HTERT RPE-1 (cell line): ENCODE results near the gene IFT122.
"Not testable (repeated sequence)": the region's sequence is repeated elsewhere in the genome, so short reads cannot be mapped to it uniquely, and the experiment has no call there.

Experiments
- in situ Hi-C: fragments of 300-500 bp; cut with MboI; formaldehyde crosslinking; loops from 4 replicates; pipeline ENCODE4 v1.14.3; 2020; ENCODE audit warnings: low sequenced_read_pairs

Gene IFT122, protein sequence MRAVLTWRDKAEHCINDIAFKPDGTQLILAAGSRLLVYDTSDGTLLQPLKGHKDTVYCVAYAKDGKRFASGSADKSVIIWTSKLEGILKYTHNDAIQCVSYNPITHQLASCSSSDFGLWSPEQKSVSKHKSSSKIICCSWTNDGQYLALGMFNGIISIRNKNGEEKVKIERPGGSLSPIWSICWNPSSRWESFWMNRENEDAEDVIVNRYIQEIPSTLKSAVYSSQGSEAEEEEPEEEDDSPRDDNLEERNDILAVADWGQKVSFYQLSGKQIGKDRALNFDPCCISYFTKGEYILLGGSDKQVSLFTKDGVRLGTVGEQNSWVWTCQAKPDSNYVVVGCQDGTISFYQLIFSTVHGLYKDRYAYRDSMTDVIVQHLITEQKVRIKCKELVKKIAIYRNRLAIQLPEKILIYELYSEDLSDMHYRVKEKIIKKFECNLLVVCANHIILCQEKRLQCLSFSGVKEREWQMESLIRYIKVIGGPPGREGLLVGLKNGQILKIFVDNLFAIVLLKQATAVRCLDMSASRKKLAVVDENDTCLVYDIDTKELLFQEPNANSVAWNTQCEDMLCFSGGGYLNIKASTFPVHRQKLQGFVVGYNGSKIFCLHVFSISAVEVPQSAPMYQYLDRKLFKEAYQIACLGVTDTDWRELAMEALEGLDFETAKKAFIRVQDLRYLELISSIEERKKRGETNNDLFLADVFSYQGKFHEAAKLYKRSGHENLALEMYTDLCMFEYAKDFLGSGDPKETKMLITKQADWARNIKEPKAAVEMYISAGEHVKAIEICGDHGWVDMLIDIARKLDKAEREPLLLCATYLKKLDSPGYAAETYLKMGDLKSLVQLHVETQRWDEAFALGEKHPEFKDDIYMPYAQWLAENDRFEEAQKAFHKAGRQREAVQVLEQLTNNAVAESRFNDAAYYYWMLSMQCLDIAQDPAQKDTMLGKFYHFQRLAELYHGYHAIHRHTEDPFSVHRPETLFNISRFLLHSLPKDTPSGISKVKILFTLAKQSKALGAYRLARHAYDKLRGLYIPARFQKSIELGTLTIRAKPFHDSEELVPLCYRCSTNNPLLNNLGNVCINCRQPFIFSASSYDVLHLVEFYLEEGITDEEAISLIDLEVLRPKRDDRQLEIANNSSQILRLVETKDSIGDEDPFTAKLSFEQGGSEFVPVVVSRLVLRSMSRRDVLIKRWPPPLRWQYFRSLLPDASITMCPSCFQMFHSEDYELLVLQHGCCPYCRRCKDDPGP

DNA sequence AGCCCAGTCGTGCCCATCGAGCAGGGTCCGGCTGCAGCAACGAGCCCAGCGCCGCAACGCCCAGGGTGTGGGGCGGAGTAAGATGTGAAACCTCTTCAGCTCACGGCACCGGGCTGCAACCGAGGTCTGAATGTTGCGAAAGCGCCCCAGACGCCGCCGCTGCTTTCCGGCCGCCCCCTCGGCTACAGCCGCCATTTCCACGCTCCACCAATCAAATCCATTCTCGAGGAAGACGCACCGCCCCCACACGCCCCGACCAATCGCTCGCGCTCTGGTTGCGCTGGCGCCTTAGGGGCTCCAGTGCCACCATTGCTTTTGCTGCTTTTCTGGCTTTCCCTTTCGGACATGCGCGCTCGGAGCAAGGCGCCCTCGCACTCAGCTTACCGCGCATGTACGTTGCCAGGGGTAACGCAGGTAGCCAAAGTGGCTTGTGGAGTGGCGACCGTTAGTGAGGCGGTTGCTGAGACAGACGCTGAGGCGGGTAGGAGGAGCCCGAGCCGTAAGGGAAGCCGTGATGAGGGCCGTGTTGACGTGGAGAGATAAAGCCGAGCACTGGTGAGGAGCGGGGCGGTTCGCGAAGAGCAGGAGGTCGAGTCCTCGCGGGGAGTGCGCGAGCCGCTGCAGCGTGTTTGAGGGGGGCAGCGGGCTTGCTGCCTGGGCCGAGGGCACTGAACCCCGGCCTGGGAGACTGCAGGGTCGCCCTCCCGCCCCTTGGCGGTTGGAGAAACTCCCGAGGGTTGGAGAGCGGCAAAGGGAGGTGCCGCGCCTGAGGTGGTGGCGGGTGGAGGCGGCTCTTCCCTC lies at the start of gene IFT122, which contains the start of gene MBD4:
Gene IFT122, plus strand, starts transcription at position 408 of the 801 bp plus-strand sequence. Its CDS starts 107 bp downstream, at position 515.
Gene MBD4, minus strand, starts transcription at position 132 of the 801 bp plus-strand sequence. Its CDS starts 115 bp downstream, at position 17.
- in situ Hi-C loops = no loop called here

DNA sequence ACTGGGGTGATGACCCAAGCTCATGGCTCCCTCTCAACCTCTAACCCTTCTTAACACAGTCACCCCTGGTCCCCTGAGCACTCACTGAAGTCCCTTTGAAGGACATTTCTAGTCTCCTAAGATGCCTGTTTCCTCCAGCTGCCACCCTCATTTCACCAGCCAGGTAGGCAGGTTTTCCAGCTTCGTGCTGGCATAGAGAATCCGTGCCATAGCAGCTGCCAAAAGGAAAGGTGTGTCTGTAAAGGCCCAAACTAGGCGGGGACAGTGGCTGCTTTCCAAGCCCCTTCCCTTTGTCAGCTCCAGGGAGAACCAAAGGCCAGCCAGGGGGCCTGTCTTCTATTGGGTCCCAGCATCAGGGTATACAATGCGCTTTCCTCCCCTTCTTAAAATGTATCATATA lies 48.4 kb upstream of the IFT122 start:
- in situ Hi-C loops = not testable (repeated sequence)

DNA sequence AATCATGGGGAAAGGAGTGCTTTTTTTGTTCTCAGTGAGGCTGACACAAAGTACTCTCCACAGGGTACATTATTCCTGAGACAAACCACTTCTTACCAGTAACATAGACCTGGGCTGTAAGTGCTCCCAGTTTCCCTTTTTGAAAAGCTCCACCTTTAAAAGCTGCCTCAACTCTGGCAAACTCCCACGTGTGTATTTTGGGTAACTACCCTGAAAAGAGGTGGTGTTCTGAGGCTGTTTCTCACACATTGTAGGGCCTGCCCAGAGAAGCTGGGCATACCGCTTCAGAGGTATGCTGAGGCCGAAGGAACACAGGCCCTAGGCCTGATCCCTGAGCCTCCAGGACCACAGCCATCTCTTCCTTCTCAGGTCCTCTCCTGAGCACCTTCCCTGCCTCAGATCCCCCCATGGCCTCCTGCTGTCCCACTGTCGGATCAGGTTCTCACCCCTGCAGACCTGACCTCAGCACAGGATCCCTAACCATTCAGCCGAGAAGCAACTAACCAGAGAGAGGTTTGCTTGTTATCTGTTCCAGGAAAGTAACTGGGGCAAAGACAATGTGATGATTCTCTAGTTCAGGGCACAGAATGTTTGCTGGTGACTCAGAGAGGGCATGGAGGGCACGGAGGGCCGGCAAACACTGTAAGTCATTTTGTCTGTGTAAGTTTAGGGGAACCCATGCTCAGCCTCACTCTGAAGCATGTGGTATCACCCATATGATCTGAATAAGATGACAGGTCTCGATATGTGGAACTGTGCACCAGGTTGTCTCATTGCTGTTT lies 47.7 kb upstream of the IFT122 start:
- in situ Hi-C loops = not testable (repeated sequence)

GRCh38 chr3:129393271-129393670 lies 46.8 kb upstream of the IFT122 start:
- in situ Hi-C loops = no loop called here

GRCh38 chr3:129393760-129394564 lies 46.1 kb upstream of the IFT122 start:
- in situ Hi-C loops = not testable (repeated sequence)

DNA sequence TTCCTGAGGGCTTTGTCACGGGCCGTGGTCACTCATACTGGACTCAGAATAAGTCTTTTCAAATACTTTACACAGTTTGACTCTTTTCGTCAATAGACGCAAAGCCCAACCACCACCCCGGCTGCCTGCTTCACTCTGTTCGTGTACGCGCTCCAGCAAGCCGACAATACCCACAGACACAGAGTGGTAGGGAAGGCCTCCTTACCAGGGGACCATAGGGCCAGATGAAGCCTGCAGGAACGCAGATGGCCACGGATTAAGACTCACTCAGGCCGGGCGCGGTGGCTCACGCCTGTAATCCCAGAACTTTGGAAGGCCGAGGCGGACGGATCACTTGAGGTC lies 41.2 kb upstream of the IFT122 start:
- in situ Hi-C loops = no loop called here

- in situ Hi-C loops = no loop called here
These were observed 40.7 kb upstream of the IFT122 start for GRCh38 chr3:129399145-129399894.

- in situ Hi-C loops = no loop called here
These were observed 40.1 kb upstream of the IFT122 start for GRCh38 chr3:129399895-129400357.

- in situ Hi-C loops = no loop called here
These were observed 37.8 kb upstream of the IFT122 start for GRCh38 chr3:129402210-129402609.

GRCh38 chr3:129402616-129403015 lies 37.4 kb upstream of the IFT122 start:
- in situ Hi-C loops = no loop called here

DNA sequence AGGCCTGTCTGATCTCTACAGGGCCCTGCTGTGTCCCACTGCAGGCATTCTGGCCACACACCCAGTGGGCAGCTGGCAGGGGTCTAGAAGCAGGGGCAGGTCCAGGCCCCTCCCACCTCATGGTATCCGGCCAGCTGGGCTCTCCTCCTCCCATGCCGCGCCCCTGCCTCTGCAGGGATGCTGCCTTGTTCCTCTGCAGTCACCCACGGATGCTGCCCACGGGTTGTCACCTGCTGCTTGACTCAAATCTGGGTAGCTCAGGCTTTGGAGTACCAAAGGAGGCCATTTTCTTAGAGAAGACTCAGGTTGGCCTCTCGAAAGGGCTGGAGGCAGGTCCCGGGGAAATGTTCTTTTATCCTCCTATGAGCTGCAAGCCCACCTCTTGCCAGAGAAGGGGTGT lies 36.6 kb upstream of the IFT122 start:
- in situ Hi-C loops = no loop called here

GRCh38 chr3:129404130-129404529 lies 35.9 kb upstream of the IFT122 start:
- in situ Hi-C loops = no loop called here

GRCh38 chr3:129404610-129405009 lies 35.4 kb upstream of the IFT122 start:
- in situ Hi-C loops = no loop called here

DNA sequence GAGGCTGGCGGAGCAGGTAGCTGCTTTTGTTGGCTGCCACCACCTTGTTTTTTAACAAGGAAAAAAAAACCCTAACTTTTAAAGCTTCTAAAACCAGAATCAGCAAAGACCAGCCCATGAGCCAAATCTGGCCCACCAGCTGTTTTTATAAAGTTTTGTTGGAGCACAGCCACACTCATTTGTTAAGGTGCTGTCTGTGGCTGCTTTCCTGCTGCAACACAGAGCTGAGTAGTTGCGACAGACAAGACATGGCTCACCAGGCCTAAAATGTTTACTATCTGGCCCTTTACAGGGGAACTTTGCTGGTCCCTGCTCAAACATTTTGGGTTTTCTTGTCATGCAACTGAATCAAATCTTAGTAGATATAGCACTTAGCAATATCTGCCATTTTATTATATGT lies 30.5 kb upstream of the IFT122 start:
- in situ Hi-C loops = no loop called here

DNA sequence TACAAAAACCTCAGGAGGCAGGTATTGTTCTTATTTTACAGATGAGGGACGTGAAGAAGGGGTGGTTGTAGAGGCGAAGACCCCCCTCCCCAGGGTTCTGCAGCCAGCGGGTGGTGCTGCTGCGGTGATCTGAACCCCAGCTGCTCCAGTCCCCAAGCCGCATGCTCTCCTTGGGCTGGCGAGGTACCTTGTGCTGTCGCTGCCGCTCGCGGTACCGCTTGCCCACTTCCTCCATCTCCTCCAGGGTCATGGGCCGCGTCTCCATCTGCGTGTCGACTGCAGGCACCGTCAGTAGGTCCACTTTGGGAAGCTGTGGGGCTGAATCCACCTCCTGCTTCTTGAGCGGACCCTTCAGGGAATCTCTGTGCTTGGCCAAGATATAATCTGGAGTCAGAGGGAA lies 29.1 kb upstream of the IFT122 start:
- in situ Hi-C loops = no loop called here

GRCh38 chr3:129412542-129413198 lies 27.4 kb upstream of the IFT122 start:
- in situ Hi-C loops = no loop called here

DNA sequence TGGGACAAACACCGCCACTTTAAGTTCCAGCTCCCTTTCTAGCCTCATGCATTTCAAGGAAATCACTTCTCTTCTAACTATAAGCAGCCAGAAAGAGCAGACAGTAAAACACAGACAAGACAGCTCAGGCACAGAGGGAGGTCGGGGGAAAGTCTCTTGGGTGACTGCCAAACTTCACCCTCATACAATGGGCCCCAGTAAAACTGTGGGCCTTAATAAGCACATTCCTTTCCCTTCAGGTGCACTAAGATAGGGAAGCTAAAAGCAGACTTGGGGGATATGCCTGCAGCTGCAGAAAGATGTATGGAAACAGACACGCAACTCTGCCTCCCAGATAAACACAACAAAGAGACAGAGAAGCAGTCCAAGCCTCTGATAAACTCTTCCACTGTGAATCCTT lies 26.8 kb upstream of the IFT122 start:
- in situ Hi-C loops = not testable (repeated sequence)
